ENCODE measurements around the gene STX12. TPM values are rescaled to one million over a fixed set of nuclear protein-coding genes. Genes with fewer than 3 reads are reported as not detected.
"Not testable (repeated sequence)": the region's sequence is repeated elsewhere in the genome, so short reads cannot be mapped to it uniquely, and the experiment has no call there.

Gene STX12
- total and polyA plus RNA-seq, 4 donors = 32.5 to 94.0 (median 72.9) TPM

DNA sequence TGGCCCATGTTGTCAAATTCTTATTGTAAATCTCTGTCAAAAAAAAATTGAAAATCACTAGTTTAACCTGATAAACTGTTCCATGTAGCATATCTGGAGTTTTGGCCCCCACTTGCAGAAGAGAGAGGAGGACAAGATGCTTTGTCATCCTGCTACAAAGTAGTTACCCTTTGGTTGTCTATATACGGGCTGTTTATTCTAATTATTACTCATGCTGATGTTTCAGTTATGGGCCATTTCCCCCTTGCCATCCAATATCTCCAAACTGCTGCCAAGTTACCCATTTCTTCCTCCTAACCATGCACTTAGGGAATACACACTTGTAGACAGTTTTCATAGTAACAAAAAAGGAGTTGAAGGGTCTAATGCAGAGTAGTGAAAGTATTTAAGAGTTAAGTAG lies 22.6 kb downstream of the STX12 start:
- 55 to 77% methylated on average over 1 of the region's 1 CpG for WGBS, 2 donors
- H3K36me3 ChIP-seq (ENCODE audit: control insufficient read depth in 4 of 4, insufficient read depth in 4 of 4, low read length in 4 of 4) = peaks cover 5 to 30% (median 16%) of the 10 kb centered on the region in 4 donors
- H3K9ac ChIP-seq (ENCODE audit: insufficient read depth in 1 of 2, low read length in 2 of 2) = no peak overlapping the region
- H3K27ac ChIP-seq (ENCODE audit: low read depth in 1 of 2, low read length in 1 of 2) = no peak overlapping the region
- H3K9me3 ChIP-seq (ENCODE audit: control insufficient read depth in 4 of 4, insufficient read depth in 3 of 4, low read length in 3 of 4) = no peaks in the 10 kb centered on the region
- ATAC-seq (ENCODE audit: insufficient read depth, low FRiP score) = no peak
- DNase-seq = no peak
- H3K27me3 ChIP-seq (ENCODE audit: control insufficient read depth in 3 of 3, insufficient read depth in 3 of 3, low read length in 2 of 3) = no peaks in the 10 kb centered on the region
- TF ChIP-seq, protein P1, sequence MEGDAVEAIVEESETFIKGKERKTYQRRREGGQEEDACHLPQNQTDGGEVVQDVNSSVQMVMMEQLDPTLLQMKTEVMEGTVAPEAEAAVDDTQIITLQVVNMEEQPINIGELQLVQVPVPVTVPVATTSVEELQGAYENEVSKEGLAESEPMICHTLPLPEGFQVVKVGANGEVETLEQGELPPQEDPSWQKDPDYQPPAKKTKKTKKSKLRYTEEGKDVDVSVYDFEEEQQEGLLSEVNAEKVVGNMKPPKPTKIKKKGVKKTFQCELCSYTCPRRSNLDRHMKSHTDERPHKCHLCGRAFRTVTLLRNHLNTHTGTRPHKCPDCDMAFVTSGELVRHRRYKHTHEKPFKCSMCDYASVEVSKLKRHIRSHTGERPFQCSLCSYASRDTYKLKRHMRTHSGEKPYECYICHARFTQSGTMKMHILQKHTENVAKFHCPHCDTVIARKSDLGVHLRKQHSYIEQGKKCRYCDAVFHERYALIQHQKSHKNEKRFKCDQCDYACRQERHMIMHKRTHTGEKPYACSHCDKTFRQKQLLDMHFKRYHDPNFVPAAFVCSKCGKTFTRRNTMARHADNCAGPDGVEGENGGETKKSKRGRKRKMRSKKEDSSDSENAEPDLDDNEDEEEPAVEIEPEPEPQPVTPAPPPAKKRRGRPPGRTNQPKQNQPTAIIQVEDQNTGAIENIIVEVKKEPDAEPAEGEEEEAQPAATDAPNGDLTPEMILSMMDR (IDR thresholded peaks at IDR 0.05; ENCODE audit: control extremely low read depth, extremely low read depth) = no peak
- peaks cover 0 to 1% (median 0%) of the 10 kb centered on the region in 5 donors for H3K4me1 ChIP-seq (ENCODE audit: control insufficient read depth in 5 of 5, insufficient read depth in 5 of 5, low read length in 5 of 5)
- H3K4me3 ChIP-seq = no peak overlapping the region

DNA sequence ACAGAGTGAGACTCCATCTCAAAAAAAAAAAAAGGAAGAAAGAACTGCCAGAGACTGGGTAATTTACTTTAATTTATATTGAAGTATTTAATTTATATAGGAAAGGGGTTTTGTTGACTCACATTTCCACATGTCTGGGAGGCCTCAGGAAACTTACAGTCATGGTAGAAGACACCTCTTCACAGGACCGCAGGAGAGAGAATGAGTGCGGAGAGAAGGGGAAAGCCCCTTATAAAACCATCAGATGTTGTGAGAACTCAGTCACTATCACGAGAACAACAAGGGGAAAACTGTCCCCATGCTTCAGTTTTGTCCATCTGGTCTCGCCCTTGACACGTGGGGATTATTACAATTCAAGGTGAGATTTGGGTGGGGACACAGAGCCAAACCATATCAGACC lies 31.8 kb downstream of the STX12 start:
- peaks cover 6 to 20% (median 18%) of the 10 kb centered on the region in 4 donors for H3K36me3 ChIP-seq (ENCODE audit: control insufficient read depth in 4 of 4, insufficient read depth in 4 of 4, low read length in 4 of 4)
- WGBS, 2 donors = 94 to 95% methylated on average over 5 of the region's 5 CpGs
- no peak for DNase-seq

DNA sequence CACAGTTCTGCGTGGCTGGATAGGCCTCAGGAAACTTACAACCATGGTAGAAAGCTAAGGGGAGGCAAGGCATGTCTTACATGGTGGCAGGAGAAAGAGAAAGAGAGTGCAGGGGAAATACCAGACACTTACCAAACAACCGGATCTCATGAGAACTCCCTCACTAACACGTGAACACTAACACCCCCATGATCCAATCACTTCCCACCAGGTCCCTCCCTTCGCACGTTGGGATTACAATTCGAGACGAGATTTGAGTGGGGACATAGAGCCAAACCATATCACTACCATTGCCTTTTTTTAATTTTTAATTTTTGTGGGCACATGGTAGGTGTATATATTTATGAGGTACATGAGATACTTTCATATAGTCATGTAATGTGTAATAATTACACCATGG lies 33.7 kb downstream of the STX12 start:
- WGBS, 2 donors = 91 to 100% methylated on average over 7 of the region's 7 CpGs
- H3K4me3 ChIP-seq = no peak overlapping the region
- H3K36me3 ChIP-seq (ENCODE audit: control insufficient read depth in 4 of 4, insufficient read depth in 4 of 4, low read length in 4 of 4) = peaks cover 7 to 23% (median 12%) of the 10 kb centered on the region in 4 donors
- H3K9me3 ChIP-seq (ENCODE audit: control insufficient read depth in 4 of 4, insufficient read depth in 3 of 4, low read length in 3 of 4) = no peaks in the 10 kb centered on the region
- no peaks in the 10 kb centered on the region for H3K4me1 ChIP-seq (ENCODE audit: control insufficient read depth in 5 of 5, insufficient read depth in 5 of 5, low read length in 5 of 5)
- TF ChIP-seq, protein P1 (IDR thresholded peaks at IDR 0.05; ENCODE audit: control extremely low read depth, extremely low read depth) = no peak
- H3K27me3 ChIP-seq (ENCODE audit: control insufficient read depth in 3 of 3, insufficient read depth in 3 of 3, low read length in 2 of 3) = no peaks in the 10 kb centered on the region
- ATAC-seq (ENCODE audit: insufficient read depth, low FRiP score) (no peak), DNase-seq (no peak)
- H3K9ac ChIP-seq (ENCODE audit: insufficient read depth in 1 of 2, low read length in 2 of 2) = no peak overlapping the region
- no peak overlapping the region for H3K27ac ChIP-seq (ENCODE audit: low read depth in 1 of 2, low read length in 1 of 2)

More for the DNA sequence above, 31.8 kb downstream of the STX12 start:
- peaks cover 0 to 1% (median 0%) of the 10 kb centered on the region in 5 donors for H3K4me1 ChIP-seq (ENCODE audit: control insufficient read depth in 5 of 5, insufficient read depth in 5 of 5, low read length in 5 of 5)
- H3K27ac ChIP-seq (ENCODE audit: low read depth in 1 of 2, low read length in 1 of 2) = no peak overlapping the region
- H3K9ac ChIP-seq (ENCODE audit: insufficient read depth in 1 of 2, low read length in 2 of 2) = no peak overlapping the region
- H3K4me3 ChIP-seq = no peak overlapping the region
- H3K27me3 ChIP-seq (ENCODE audit: control insufficient read depth in 3 of 3, insufficient read depth in 3 of 3, low read length in 2 of 3) = no peaks in the 10 kb centered on the region
- no peaks in the 10 kb centered on the region for H3K9me3 ChIP-seq (ENCODE audit: control insufficient read depth in 4 of 4, insufficient read depth in 3 of 4, low read length in 3 of 4)
- no peak for ATAC-seq (ENCODE audit: insufficient read depth, low FRiP score)
- TF ChIP-seq, protein P1 (IDR thresholded peaks at IDR 0.05; ENCODE audit: control extremely low read depth, extremely low read depth) = no peak

DNA sequence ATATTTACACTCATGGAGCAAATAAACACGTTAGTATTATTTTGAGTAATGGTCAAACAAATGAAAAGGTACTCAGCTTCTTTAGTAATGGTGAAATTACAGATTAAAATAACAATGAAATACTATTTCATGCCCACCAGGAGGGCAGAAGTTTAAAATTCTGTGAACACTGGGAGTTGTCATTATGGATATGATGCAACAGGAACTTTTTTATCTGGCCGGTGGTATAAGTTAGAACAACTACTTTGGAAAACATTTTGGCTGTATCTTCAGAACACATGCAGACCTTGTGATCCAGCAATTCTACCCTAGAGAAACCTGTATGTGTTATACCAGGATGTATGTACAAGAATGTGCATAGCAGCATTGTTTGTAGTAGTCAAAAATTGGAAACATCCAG lies 34.4 kb downstream of the STX12 start:
- TF ChIP-seq, protein P1 (IDR thresholded peaks at IDR 0.05; ENCODE audit: control extremely low read depth, extremely low read depth) = no peak
- 73 to 77% methylated on average over 2 of the region's 2 CpGs for WGBS, 2 donors

DNA sequence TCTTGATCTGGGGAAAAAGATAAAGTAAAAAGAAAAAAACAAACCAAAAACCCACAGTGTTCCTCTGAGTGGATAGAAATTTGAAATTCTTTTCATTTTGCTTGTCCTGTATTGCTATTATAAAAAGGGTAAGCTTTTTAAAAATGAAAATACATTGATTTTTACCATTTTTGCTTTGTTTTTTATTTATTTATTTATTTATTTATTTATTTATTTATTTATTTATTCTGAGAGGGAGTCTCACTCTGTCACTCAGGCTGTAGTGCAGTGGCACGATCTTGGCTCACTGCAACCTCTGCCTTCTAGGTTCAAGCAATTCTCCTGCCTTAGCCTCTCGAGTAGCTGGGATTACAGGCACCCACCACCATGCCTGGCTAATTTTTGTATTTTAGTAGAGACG lies 35.1 kb downstream of the STX12 start:
- WGBS, 2 donors = 90 to 95% methylated on average over 3 of the region's 3 CpGs
- H3K27ac ChIP-seq (ENCODE audit: low read depth in 1 of 2, low read length in 1 of 2); H3K27me3 ChIP-seq (ENCODE audit: control insufficient read depth in 3 of 3, insufficient read depth in 3 of 3, low read length in 2 of 3); DNase-seq; H3K9me3 ChIP-seq (ENCODE audit: control insufficient read depth in 4 of 4, insufficient read depth in 3 of 4, low read length in 3 of 4); H3K4me3 ChIP-seq; ATAC-seq (ENCODE audit: insufficient read depth, low FRiP score); H3K9ac ChIP-seq (ENCODE audit: insufficient read depth in 1 of 2, low read length in 2 of 2); H3K4me1 ChIP-seq (ENCODE audit: control insufficient read depth in 5 of 5, insufficient read depth in 5 of 5, low read length in 5 of 5): not testable (repeated sequence)
- H3K36me3 ChIP-seq (ENCODE audit: control insufficient read depth in 4 of 4, insufficient read depth in 4 of 4, low read length in 4 of 4) = peaks cover 7 to 23% (median 10%) of the 10 kb centered on the region in 4 donors

More for the DNA sequence above, 34.4 kb downstream of the STX12 start:
- Histone ChIP-seq H3K36me3 (ENCODE audit: control insufficient read depth in 4 of 4, insufficient read depth in 4 of 4, low read length in 4 of 4) (peaks cover 8 to 22% (median 10%) of the 10 kb centered on the region in 4 donors), H3K9me3 (ENCODE audit: control insufficient read depth in 4 of 4, insufficient read depth in 3 of 4, low read length in 3 of 4) (no peaks in the 10 kb centered on the region), H3K9ac (ENCODE audit: insufficient read depth in 1 of 2, low read length in 2 of 2) (no peak overlapping the region), H3K27me3 (ENCODE audit: control insufficient read depth in 3 of 3, insufficient read depth in 3 of 3, low read length in 2 of 3) (no peaks in the 10 kb centered on the region), H3K4me1 (ENCODE audit: control insufficient read depth in 5 of 5, insufficient read depth in 5 of 5, low read length in 5 of 5) (no peaks in the 10 kb centered on the region), H3K27ac (ENCODE audit: low read depth in 1 of 2, low read length in 1 of 2) (no peak overlapping the region), H3K4me3 (no peak overlapping the region)
- ATAC-seq (ENCODE audit: insufficient read depth, low FRiP score) (no peak), DNase-seq (no peak)
